Neuronal stem cell (in vitro differentiated cells): ENCODE measurements around the gene UBAC1.

Experiments used
- DNase-seq: peaks from one replicate; pipeline ENCODE4 v3.0.0-alpha.2; 2013; ENCODE audit warnings: low spot score
- H2AFZ ChIP-seq: one replicate; pipeline ENCODE4 v1.6.1; 2013; ENCODE audit warnings: mild to moderate bottlenecking, low read length, inconsistent platforms
- H2AK5ac ChIP-seq: 2 replicates; pipeline ENCODE4 v1.6.1; 2013; ENCODE audit warnings: low read depth, mild to moderate bottlenecking, inconsistent platforms, low read length, moderate library complexity, mixed read lengths
- H2BK120ac ChIP-seq: 2 replicates; pipeline ENCODE4 v1.6.1; 2013; ENCODE audit warnings: low read depth, mild to moderate bottlenecking, inconsistent platforms, low read length, moderate library complexity, mixed read lengths
- H2BK12ac ChIP-seq: one replicate; pipeline ENCODE4 v1.6.1; 2013; ENCODE audit warnings: low read length, inconsistent platforms
- H2BK15ac ChIP-seq: 2 replicates; pipeline ENCODE4 v1.6.1; 2013; ENCODE audit warnings: mild to moderate bottlenecking, low read length, inconsistent platforms, mixed read lengths
- H2BK5ac ChIP-seq: one replicate; pipeline ENCODE4 v1.6.1; 2013; ENCODE audit warnings: inconsistent platforms, mild to moderate bottlenecking, low read length, moderate library complexity
- H3K14ac ChIP-seq: one replicate; pipeline ENCODE4 v1.6.1; 2013; ENCODE audit warnings: low read length, inconsistent platforms
- H3K18ac ChIP-seq: 2 replicates; pipeline ENCODE4 v1.6.1; 2013; ENCODE audit warnings: low read length, inconsistent platforms
- H3K23ac ChIP-seq: 2 replicates; pipeline ENCODE4 v1.6.1; 2013; ENCODE audit warnings: low read depth, mild to moderate bottlenecking, mixed read lengths, low read length, inconsistent platforms; ENCODE audit not compliant: poor library complexity
- H3K27ac ChIP-seq: replicated peaks from 3 replicates; pipeline ENCODE4 v1.5.1; 2013; ENCODE audit warnings: low read length, inconsistent platforms
- H3K27me3 ChIP-seq, 3 experiments: 2 replicates each; pipeline ENCODE4 v1.6.1; 2013; ENCODE audit warnings: low read length in 3 of 3, mild to moderate bottlenecking in 2 of 3, inconsistent platforms in 1 of 3, low read depth in 1 of 3, mixed read lengths in 1 of 3, moderate library complexity in 1 of 3; ENCODE audit not compliant: control insufficient read depth in 3 of 3, insufficient read depth in 3 of 3
- H3K36me3 ChIP-seq, 2 donors: replicated peaks in 1 of 2; 2 replicates each; pipeline ENCODE4 v1.6.1; 2013; ENCODE audit warnings: low read length in 2 of 2; ENCODE audit not compliant: control insufficient read depth in 2 of 2, insufficient read depth in 2 of 2
- H3K4ac ChIP-seq: 2 replicates; pipeline ENCODE4 v1.6.1; 2013; ENCODE audit warnings: inconsistent platforms, mild to moderate bottlenecking, low read length, moderate library complexity
- H3K4me1 ChIP-seq, 2 donors: 1 replicate in 1 of 2; 2 replicates in 1 of 2; pipeline ENCODE4 v1.6.1; 2013; ENCODE audit warnings: low read length in 2 of 2, low read depth in 1 of 2; ENCODE audit not compliant: control insufficient read depth in 2 of 2, insufficient read depth in 1 of 2
- H3K4me2 ChIP-seq: one replicate; pipeline ENCODE4 v1.6.1; 2013; ENCODE audit warnings: mild to moderate bottlenecking, low read length, inconsistent platforms; ENCODE audit not compliant: insufficient read depth, poor library complexity, severe bottlenecking
- H3K4me3 ChIP-seq, 2 donors: 2 replicates each; pipeline ENCODE4 v1.5.1; 2013; ENCODE audit warnings: low read length in 2 of 2, mild to moderate bottlenecking in 2 of 2, inconsistent platforms in 1 of 2, moderate library complexity in 1 of 2
- H3K79me1 ChIP-seq: one replicate; pipeline ENCODE4 v1.6.1; 2013; ENCODE audit warnings: low read depth, mild to moderate bottlenecking, inconsistent platforms, low read length, moderate library complexity
- H3K9ac ChIP-seq: one replicate; pipeline ENCODE4 v1.6.1; 2013; ENCODE audit warnings: mild to moderate bottlenecking, low read depth, low read length, inconsistent platforms; ENCODE audit not compliant: poor library complexity
- H3K9me3 ChIP-seq, 2 donors: replicated peaks in 1 of 2; 2 replicates each; pipeline versions ENCODE3 to v1.6.1; 2013; ENCODE audit warnings: low read length in 2 of 2, mild to moderate bottlenecking in 2 of 2, inconsistent platforms in 1 of 2, low read depth in 1 of 2, mixed read lengths in 1 of 2, moderate library complexity in 1 of 2; ENCODE audit not compliant: control insufficient read depth in 2 of 2, insufficient read depth in 1 of 2
- H4K8ac ChIP-seq: one replicate; pipeline ENCODE4 v1.6.1; 2013; ENCODE audit warnings: low read depth, mild to moderate bottlenecking, inconsistent platforms, low read length, moderate library complexity
- H4K91ac ChIP-seq: one replicate; pipeline ENCODE4 v1.6.1; 2013; ENCODE audit warnings: low read length, low read depth, mild to moderate bottlenecking, inconsistent platforms; ENCODE audit not compliant: poor library complexity
- WGBS, 2 donors: extraction: QIAGEN DNeasy Blood & Tissue Kit; methylation state at CpG; one replicate each; pipeline ENCODE4 v1.1.7; 2013; ENCODE audit warnings: missing lambda C conversion rate in 2 of 2, mixed read lengths in 1 of 2; ENCODE audit not compliant: insufficient read length in 2 of 2, insufficient replicate concordance in 1 of 2; ENCODE audit errors: extremely low coverage in 2 of 2; 5-methylcytosine and 5-hydroxymethylcytosine counted together

UBAC1 gene

DNA sequence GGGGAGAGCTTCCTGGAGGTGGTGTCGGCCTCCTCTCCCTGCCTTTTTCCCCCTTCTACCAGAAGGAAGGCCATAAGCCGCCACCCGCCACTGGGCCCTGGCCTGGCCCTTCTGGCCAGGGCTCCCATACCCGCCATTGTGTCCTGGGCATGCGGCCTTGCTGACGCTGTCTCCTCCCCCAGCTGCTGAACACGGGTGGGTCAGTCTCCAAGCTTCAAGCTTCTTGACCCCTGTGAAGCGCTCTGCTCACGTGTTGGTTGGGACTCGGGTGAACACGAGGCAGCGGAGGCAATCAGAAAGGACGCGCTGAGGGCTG, 24.2 kb upstream of the UBAC1 start:
- H2AFZ ChIP-seq = peak overlapping the region; percentile 77
- peak overlapping the region; percentile 98 for H2BK12ac ChIP-seq
- no peak overlapping the region for H3K4ac ChIP-seq
- H2BK120ac ChIP-seq = peak overlapping the region; percentile 31
- peak overlapping the region; percentile 76 for H3K18ac ChIP-seq
- H3K4me2 ChIP-seq = no peak overlapping the region
- peaks cover 0 to 37% (median 0%) of the 10 kb centered on the region in 3 experiments for H3K27me3 ChIP-seq
- no peak overlapping the region for H2BK5ac ChIP-seq
- H4K91ac ChIP-seq = peak overlapping the region; percentile 56
- no CpG with 5 or more reads among the region's 14 CpGs for WGBS, 2 donors
- H3K4me1 ChIP-seq = peaks cover 8 to 25% of the 10 kb centered on the region in 2 donors
- no peak for DNase-seq
- no peaks in the 10 kb centered on the region for H3K36me3 ChIP-seq
- no peak overlapping the region for H3K27ac ChIP-seq
- no peaks in the 10 kb centered on the region for H3K79me1 ChIP-seq
- peak overlapping the region; percentile 99 for H3K14ac ChIP-seq
- peak overlapping the region; percentile 95 for H2AK5ac ChIP-seq
- H3K9ac ChIP-seq = no peak overlapping the region
- peak overlapping the region; percentile 53 for H2BK15ac ChIP-seq
- H3K9me3 ChIP-seq = no peaks in the 10 kb centered on the region
- peak overlapping the region; percentile 72 for H4K8ac ChIP-seq
- no peak overlapping the region for H3K4me3 ChIP-seq
- H3K23ac ChIP-seq = peak overlapping the region; percentile 97

DNA sequence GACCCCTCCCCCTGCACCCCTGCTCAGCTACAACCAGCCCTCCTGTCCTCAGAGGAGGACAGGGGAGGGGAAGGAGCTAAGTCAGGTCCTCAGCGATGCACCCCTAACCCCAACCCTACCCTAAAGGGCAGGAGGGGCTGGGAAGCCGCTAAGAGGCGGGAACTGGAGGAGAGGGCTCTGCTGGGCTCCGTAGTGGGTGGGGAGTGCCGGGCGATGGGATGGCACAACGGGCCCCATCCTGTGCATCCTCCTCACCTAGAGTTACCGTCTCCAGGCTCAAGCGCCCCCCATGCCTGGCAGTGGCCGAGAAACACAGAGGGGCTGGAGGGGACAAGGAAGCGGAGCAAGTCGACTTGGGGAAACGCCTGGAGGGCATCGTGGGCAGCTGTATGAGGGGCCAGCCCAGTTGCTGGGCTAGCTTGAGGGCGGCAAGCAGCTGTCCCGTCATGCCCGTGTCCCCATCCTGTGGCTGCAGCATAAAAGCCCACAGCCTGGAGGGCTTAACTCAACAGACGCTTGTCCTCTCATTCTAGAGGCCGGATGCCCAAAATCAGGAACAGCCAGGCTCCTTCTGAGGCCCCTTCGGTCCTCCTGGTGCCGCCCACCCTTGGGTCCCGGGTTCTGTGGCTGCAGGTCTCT, 23.0 kb upstream of the UBAC1 start:
- no peaks in the 10 kb centered on the region for H3K79me1 ChIP-seq
- H3K9me3 ChIP-seq = no peaks in the 10 kb centered on the region
- peak overlapping the region; percentile 76 for H3K4ac ChIP-seq
- peak overlapping the region; percentile 89 for H2BK15ac ChIP-seq
- H2BK12ac ChIP-seq = peak overlapping the region; percentile 94
- WGBS, 2 donors = no CpG with 5 or more reads among the region's 22 CpGs
- H3K23ac ChIP-seq = peak overlapping the region; percentile 65
- no peak overlapping the region for H3K9ac ChIP-seq
- no peak overlapping the region for H4K8ac ChIP-seq
- peak overlapping the region; percentile 87 for H2BK5ac ChIP-seq
- H3K14ac ChIP-seq = peak overlapping the region; percentile 56
- H3K27ac ChIP-seq = no peak overlapping the region
- H3K18ac ChIP-seq = peak overlapping the region; percentile 89
- peak overlapping the region; percentile 67 for H2BK120ac ChIP-seq
- peaks cover 0 to 42% (median 0%) of the 10 kb centered on the region in 3 experiments for H3K27me3 ChIP-seq
- peaks cover 5 to 20% of the 10 kb centered on the region in 2 donors for H3K4me1 ChIP-seq
- peak overlapping the region; percentile 85 for H4K91ac ChIP-seq
- peak overlapping the region; percentile 91 for H2AK5ac ChIP-seq
- H3K4me3 ChIP-seq = no peak overlapping the region
- no peak overlapping the region for H2AFZ ChIP-seq
- DNase-seq = no peak
- H3K36me3 ChIP-seq = no peaks in the 10 kb centered on the region
- H3K4me2 ChIP-seq = no peak overlapping the region

DNA sequence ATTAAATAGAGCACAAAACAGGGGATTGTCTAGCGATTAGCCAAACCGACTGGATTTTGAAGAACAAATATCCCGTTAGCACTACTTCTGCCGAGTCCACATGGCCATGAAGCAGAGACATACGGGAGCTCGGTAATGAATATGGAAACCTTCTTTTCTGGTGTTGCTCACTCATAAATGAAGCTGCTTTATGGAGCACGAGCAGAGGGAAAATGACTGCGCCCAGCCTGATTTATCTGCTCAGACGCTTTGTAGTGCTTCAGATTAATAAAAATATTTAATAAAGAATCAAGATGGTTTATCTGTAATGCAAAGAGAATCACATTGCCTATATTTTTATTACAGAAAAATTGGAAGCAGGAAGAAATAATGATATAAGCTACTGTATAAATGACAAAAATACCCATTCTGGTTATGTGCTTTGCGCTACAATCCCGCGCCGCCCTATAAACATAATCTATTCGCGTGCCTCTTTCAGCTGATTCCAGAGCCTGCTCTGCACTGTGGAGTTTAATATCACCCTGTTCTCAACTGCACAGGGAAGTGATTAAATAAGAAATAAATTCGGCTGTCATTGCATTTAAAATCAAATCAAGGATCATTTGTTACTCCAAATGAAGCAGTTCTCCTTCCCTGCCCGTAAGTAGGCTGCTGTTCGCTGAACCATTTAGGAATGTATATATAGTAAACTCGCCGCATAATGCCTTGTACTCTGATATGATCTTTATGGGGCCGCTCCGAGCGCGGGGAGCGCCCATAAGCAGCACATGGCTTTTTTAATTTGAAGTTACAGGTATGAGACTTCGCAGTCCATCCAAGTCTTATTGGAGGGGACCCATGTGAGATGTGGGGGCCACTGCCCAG, 22.3 kb upstream of the UBAC1 start:
- Histone ChIP-seq H2AK5ac (peak overlapping the region; percentile 91), H3K14ac (no peak overlapping the region), H3K18ac (peak overlapping the region; percentile 89), H3K79me1 (peaks cover 2% of the 10 kb centered on the region), H4K8ac (no peak overlapping the region), H2BK15ac (peak overlapping the region; percentile 89), H3K9ac (no peak overlapping the region), H2BK12ac (no peak overlapping the region), H2AFZ (no peak overlapping the region), H3K27ac (no peak overlapping the region), H4K91ac (no peak overlapping the region), H3K4me3 (no peak overlapping the region), H3K4me1 (peaks cover 5 to 20% of the 10 kb centered on the region in 2 donors), H3K4me2 (no peak overlapping the region), H3K27me3 (peaks cover 0 to 42% (median 0%) of the 10 kb centered on the region in 3 experiments), H2BK120ac (peak overlapping the region; percentile 67), H3K23ac (peak overlapping the region; percentile 65), H3K36me3 (no peaks in the 10 kb centered on the region), H3K4ac (peak overlapping the region; percentile 76), H3K9me3 (no peaks in the 10 kb centered on the region), H2BK5ac (peak overlapping the region; percentile 87)
- no peak for DNase-seq
- WGBS, 2 donors = no CpG with 5 or more reads among the region's 26 CpGs
